ENCODE data around the gene XIRP1. TPM values are rescaled to one million over a fixed set of nuclear protein-coding genes. Genes with fewer than 3 reads are reported as not detected.

Gene XIRP1
- total and polyA plus RNA-seq, 2 of the 13 experiments (the other 11 are each of a cell fraction or from before 2014, with no cell fraction given): not detected

DNA sequence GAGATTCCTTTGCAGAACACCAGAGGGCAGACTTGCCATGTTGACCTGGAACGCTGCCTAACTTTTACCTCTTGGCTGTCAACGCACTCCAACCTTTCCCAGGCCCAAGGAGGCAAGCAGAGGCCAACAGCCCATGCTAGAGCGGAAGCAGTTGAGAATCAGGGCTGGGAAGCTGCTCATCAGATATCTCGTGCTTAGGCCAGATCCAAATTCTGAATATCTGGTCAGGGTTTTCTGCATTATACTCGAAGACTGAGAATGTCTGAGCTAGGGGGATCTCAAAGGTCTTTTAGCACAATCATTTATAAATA is 2.5 kb downstream of the XIRP1 start (continued):
- TF ChIP-seq ZBTB20 (CRISPR knock-in tag; IDR thresholded peaks at IDR 0.05; ENCODE audit: borderline replicate concordance, low read depth): no peak
- TF ChIP-seq RELA (CRISPR knock-in tag; IDR thresholded peaks at IDR 0.05): no peak
- TF ChIP-seq ATAD3A (CRISPR knock-in tag; IDR thresholded peaks at IDR 0.05): no peak
- TF ChIP-seq HDAC6 (IDR thresholded peaks at IDR 0.05; ENCODE audit: low read depth, low read length): no peak
- TF ChIP-seq, protein P1, sequence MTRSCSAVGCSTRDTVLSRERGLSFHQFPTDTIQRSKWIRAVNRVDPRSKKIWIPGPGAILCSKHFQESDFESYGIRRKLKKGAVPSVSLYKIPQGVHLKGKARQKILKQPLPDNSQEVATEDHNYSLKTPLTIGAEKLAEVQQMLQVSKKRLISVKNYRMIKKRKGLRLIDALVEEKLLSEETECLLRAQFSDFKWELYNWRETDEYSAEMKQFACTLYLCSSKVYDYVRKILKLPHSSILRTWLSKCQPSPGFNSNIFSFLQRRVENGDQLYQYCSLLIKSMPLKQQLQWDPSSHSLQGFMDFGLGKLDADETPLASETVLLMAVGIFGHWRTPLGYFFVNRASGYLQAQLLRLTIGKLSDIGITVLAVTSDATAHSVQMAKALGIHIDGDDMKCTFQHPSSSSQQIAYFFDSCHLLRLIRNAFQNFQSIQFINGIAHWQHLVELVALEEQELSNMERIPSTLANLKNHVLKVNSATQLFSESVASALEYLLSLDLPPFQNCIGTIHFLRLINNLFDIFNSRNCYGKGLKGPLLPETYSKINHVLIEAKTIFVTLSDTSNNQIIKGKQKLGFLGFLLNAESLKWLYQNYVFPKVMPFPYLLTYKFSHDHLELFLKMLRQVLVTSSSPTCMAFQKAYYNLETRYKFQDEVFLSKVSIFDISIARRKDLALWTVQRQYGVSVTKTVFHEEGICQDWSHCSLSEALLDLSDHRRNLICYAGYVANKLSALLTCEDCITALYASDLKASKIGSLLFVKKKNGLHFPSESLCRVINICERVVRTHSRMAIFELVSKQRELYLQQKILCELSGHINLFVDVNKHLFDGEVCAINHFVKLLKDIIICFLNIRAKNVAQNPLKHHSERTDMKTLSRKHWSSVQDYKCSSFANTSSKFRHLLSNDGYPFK (CRISPR knock-in tag; IDR thresholded peaks at IDR 0.05; ENCODE audit: borderline replicate concordance): no peak
- TF ChIP-seq ZEB1 (IDR thresholded peaks at IDR 0.05; ENCODE audit: insufficient replicate concordance, low read depth): no peak
- no peak for TF ChIP-seq AGO1 (IDR thresholded peaks at IDR 0.05; ENCODE audit: low read depth, low read length, poor library complexity, severe bottlenecking)
- TF ChIP-seq ZFP62 (CRISPR knock-in tag; IDR thresholded peaks at IDR 0.05): no peak
- TF ChIP-seq KLF15 (CRISPR knock-in tag; IDR thresholded peaks at IDR 0.05; ENCODE audit: borderline replicate concordance): no peak
- no peak for TF ChIP-seq PAWR (CRISPR knock-in tag; IDR thresholded peaks at IDR 0.05; ENCODE audit: borderline replicate concordance)
- TF ChIP-seq MAFF (IDR thresholded peaks at IDR 0.05; ENCODE audit: low read depth, low read length): 0 out of 2 replicates have a peak, but pooled peaks have one; percentile 0
- TF ChIP-seq, protein P2, sequence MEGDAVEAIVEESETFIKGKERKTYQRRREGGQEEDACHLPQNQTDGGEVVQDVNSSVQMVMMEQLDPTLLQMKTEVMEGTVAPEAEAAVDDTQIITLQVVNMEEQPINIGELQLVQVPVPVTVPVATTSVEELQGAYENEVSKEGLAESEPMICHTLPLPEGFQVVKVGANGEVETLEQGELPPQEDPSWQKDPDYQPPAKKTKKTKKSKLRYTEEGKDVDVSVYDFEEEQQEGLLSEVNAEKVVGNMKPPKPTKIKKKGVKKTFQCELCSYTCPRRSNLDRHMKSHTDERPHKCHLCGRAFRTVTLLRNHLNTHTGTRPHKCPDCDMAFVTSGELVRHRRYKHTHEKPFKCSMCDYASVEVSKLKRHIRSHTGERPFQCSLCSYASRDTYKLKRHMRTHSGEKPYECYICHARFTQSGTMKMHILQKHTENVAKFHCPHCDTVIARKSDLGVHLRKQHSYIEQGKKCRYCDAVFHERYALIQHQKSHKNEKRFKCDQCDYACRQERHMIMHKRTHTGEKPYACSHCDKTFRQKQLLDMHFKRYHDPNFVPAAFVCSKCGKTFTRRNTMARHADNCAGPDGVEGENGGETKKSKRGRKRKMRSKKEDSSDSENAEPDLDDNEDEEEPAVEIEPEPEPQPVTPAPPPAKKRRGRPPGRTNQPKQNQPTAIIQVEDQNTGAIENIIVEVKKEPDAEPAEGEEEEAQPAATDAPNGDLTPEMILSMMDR (CRISPR knock-in tag; IDR thresholded peaks at IDR 0.05): peak; percentile 89
- TF ChIP-seq ZNF335 (CRISPR knock-in tag; IDR thresholded peaks at IDR 0.05): 0 out of 2 replicates have a peak, but pooled peaks have one; percentile 28
- TF ChIP-seq MNT (IDR thresholded peaks at IDR 0.05): no peak
- peak; percentile 77 for TF ChIP-seq FOXA3 (CRISPR knock-in tag; IDR thresholded peaks at IDR 0.05)
- TF ChIP-seq SMC3 (IDR thresholded peaks at IDR 0.05; ENCODE audit: low read length): peak; percentile 96
- no peak for TF ChIP-seq HNRNPK (IDR thresholded peaks at IDR 0.05; ENCODE audit: low read depth, low read length, poor library complexity, severe bottlenecking)
- no peak for TF ChIP-seq ZNF652 (CRISPR knock-in tag; IDR thresholded peaks at IDR 0.05; ENCODE audit: borderline replicate concordance, low read depth)
- TF ChIP-seq ZC3H13 (CRISPR knock-in tag; IDR thresholded peaks at IDR 0.05): no peak
- peak; percentile 23; the same call in 1 of the 2 replicates for TF ChIP-seq YEATS2 (CRISPR knock-in tag; IDR thresholded peaks at IDR 0.05; ENCODE audit: borderline replicate concordance)
- no peak for TF ChIP-seq TERF1 (CRISPR knock-in tag; IDR thresholded peaks at IDR 0.05)
- TF ChIP-seq PHF20 (CRISPR knock-in tag; IDR thresholded peaks at IDR 0.05): no peak
- no peak for TF ChIP-seq NR1H2 (CRISPR knock-in tag; IDR thresholded peaks at IDR 0.05; ENCODE audit: borderline replicate concordance, low read depth)
- TF ChIP-seq NFIC (IDR thresholded peaks at IDR 0.05; ENCODE audit: low read length): no peak
- no peak for TF ChIP-seq HNRNPLL (IDR thresholded peaks at IDR 0.05; ENCODE audit: low read depth, low read length, poor library complexity, severe bottlenecking)
